ENCODE data around the gene NDUFA8. TPM values are rescaled to one million over a fixed set of nuclear protein-coding genes. Genes with fewer than 3 reads are reported as not detected.
A peak's percentile ranks its signal among the peaks of the same experiment; 100 is the strongest.

The NDUFA8 gene
- total RNA-seq, 1 experiment from 2014 or later: 38.8 TPM

DNA sequence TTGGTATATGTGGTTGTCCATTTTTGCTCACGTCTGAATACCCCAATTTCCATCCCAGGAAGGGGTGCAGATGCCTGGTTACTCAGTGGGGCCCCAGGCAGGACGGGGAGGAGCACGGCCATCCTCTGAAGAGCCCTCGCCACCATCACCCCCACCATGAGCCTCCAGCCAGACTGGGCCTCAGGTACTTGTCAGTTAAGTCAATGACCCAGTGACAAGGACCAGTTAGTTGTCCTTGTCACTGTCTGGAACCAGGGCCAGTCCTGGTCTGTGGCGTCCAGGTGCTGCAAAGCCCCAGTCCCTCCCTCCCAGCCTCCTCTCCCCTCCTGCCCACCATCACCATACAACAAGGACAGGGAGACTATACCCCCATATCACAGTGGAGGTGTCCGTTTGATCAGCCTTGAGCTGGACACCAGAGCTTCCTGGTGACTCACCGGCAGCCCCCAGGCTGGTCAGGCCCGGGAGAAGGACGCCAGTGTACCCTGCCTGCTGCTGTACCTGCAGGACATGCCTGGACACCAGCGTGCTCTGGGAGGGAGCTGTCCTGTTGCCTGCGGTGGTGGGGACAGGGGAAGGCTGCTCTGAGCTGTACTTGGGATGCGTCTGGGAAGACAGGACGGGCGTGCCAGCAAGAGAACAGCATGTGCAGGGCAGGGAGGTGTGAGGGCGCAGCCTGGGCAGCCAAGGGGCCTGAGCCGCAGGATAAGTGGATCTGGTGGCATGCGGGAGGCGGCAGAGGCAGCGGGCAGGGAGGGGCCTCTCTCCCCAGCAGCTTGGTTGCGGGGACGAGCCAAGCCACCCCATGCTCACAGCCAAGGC, 33.9 kb downstream of the NDUFA8 start:
- H3K4me1 Mint-ChIP-seq (ENCODE audit: low read depth, unreplicated experiment): peaks cover 16% of the 10 kb centered on the region
- no peaks in the 10 kb centered on the region for H3K9me3 Mint-ChIP-seq (ENCODE audit: low read depth, unreplicated experiment)
- H3K27me3 Mint-ChIP-seq (ENCODE audit: unreplicated experiment): peaks cover 46% of the 10 kb centered on the region
- intact Hi-C loops (cut with micrococcal nuclease; ENCODE audit: unreplicated experiment): loop anchor here (1.0 kb wide), 2 partner anchors 225 to 328 kb away; no protein-coding TSS in a partner anchor
- no TSS peak for BruUV-seq (replicated peaks)
- no peak overlapping the region for H3K27ac Mint-ChIP-seq (ENCODE audit: unreplicated experiment)
- DNase-seq: peak; percentile 22
- H3K36me3 Mint-ChIP-seq (ENCODE audit: insufficient read depth, unreplicated experiment): no peaks in the 10 kb centered on the region
- TF ChIP-seq, protein P1, sequence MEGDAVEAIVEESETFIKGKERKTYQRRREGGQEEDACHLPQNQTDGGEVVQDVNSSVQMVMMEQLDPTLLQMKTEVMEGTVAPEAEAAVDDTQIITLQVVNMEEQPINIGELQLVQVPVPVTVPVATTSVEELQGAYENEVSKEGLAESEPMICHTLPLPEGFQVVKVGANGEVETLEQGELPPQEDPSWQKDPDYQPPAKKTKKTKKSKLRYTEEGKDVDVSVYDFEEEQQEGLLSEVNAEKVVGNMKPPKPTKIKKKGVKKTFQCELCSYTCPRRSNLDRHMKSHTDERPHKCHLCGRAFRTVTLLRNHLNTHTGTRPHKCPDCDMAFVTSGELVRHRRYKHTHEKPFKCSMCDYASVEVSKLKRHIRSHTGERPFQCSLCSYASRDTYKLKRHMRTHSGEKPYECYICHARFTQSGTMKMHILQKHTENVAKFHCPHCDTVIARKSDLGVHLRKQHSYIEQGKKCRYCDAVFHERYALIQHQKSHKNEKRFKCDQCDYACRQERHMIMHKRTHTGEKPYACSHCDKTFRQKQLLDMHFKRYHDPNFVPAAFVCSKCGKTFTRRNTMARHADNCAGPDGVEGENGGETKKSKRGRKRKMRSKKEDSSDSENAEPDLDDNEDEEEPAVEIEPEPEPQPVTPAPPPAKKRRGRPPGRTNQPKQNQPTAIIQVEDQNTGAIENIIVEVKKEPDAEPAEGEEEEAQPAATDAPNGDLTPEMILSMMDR (IDR thresholded peaks at IDR 0.05; ENCODE audit: unreplicated experiment): no peak
- H3K4me3 Mint-ChIP-seq (ENCODE audit: low read depth, unreplicated experiment): no peak overlapping the region
- CTCF ChIA-PET: interaction anchor here (0.7 to 6.0 kb wide), 8 partner anchors 8 to 570 kb away, joined by 3 to 44 read pairs (median 3); partner anchors contain the start of genes MRRF and RBM18

DNA sequence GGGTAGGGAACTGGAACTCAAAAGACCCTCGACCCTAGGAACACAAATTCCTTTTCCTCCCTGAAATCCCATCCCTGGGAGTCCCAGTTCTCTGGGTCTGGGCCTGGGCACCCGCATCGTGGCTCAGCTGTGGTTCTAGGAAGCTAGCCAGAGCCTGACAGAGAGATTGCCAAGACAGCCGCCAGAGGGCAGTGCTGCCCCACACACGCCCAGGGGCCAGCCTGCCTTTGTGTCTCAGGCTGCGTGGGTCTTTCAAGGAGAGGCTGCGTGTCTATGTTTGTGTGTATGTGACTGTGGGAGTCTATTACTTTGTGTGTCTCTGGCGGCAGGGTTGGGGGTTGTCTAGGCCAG, 34.4 kb downstream of the NDUFA8 start:
- H3K4me3 Mint-ChIP-seq (ENCODE audit: low read depth, unreplicated experiment): no peak overlapping the region
- CTCF ChIA-PET: interaction anchor here (0.5 to 6.0 kb wide), 9 partner anchors 9 to 580 kb away, joined by 3 to 44 read pairs (median 3); partner anchors contain the start of genes MRRF and RBM18

DNA sequence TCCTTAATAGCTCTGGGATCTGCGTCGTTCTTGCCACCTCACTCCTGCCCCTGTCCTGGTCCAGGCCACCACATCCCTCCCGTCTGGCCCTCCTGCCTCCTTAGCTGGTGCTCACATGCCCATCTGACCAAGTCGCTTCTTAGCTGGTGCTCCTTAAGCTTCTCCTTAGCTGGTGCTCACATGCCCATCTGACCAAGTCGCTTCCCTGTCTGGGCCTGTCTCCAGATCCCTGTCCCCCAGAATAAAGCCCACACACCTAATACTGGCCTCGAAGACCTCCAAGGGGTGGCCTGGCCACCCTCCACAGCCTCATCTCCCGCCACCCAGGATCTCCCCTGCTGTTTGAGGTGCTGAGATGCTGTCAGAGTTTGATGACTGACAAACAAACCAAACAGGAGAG, 35.1 kb downstream of the NDUFA8 start:
- intact Hi-C loops (cut with micrococcal nuclease; ENCODE audit: unreplicated experiment): no loop called here
- BruUV-seq (replicated peaks): no TSS peak
- TF ChIP-seq, protein P1 (IDR thresholded peaks at IDR 0.05; ENCODE audit: unreplicated experiment): no peak
- peaks cover 39% of the 10 kb centered on the region for H3K27me3 Mint-ChIP-seq (ENCODE audit: unreplicated experiment)
- H3K9me3 Mint-ChIP-seq (ENCODE audit: low read depth, unreplicated experiment): no peaks in the 10 kb centered on the region
- no peak for DNase-seq
- CTCF ChIA-PET: interaction anchor here (0.5 to 6.0 kb wide), 7 partner anchors 9 to 580 kb away, joined by 3 to 44 read pairs (median 3); no protein-coding TSS in a partner anchor
- no peak overlapping the region for H3K27ac Mint-ChIP-seq (ENCODE audit: unreplicated experiment)
- H3K4me1 Mint-ChIP-seq (ENCODE audit: low read depth, unreplicated experiment): peaks cover 16% of the 10 kb centered on the region
- no peaks in the 10 kb centered on the region for H3K36me3 Mint-ChIP-seq (ENCODE audit: insufficient read depth, unreplicated experiment)
- H3K4me3 Mint-ChIP-seq (ENCODE audit: low read depth, unreplicated experiment): no peak overlapping the region

More for the DNA sequence above, 34.4 kb downstream of the NDUFA8 start:
- no TSS peak for BruUV-seq (replicated peaks)
- Mint-ChIP-seq H3K36me3 (ENCODE audit: insufficient read depth, unreplicated experiment) (no peaks in the 10 kb centered on the region), H3K4me1 (ENCODE audit: low read depth, unreplicated experiment) (peaks cover 16% of the 10 kb centered on the region), H3K9me3 (ENCODE audit: low read depth, unreplicated experiment) (no peaks in the 10 kb centered on the region), H3K27ac (ENCODE audit: unreplicated experiment) (no peak overlapping the region), H3K27me3 (ENCODE audit: unreplicated experiment) (peaks cover 40% of the 10 kb centered on the region)
- intact Hi-C loops (cut with micrococcal nuclease; ENCODE audit: unreplicated experiment): loop anchor here (1.0 kb wide), 2 partner anchors 225 to 328 kb away; no protein-coding TSS in a partner anchor
- TF ChIP-seq, protein P1 (IDR thresholded peaks at IDR 0.05; ENCODE audit: unreplicated experiment): peak; percentile 67
- peak; percentile 78 for DNase-seq

DNA sequence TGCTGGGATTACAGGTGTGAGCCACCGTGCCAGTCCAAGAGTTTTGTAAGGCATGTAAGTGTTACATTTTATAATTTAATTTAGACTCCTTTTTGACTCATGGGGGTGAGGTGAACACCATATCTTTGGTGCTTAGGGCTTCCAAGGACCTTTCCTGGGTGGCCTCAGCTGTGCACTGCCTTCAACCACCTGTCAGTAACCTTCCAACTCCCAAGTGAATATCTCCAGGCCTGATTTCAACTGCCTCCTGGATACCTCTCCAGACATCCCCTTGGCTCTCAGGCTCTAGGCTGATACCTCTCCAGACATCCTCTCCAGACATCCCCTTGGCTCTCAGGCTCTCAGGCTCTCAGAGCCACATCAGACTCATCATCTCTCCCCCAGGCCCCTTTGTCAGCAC, 35.5 kb downstream of the NDUFA8 start:
- Mint-ChIP-seq H3K4me1 (ENCODE audit: low read depth, unreplicated experiment) (peaks cover 16% of the 10 kb centered on the region), H3K9me3 (ENCODE audit: low read depth, unreplicated experiment) (no peaks in the 10 kb centered on the region), H3K4me3 (ENCODE audit: low read depth, unreplicated experiment) (no peak overlapping the region), H3K36me3 (ENCODE audit: insufficient read depth, unreplicated experiment) (no peaks in the 10 kb centered on the region), H3K27ac (ENCODE audit: unreplicated experiment) (no peak overlapping the region), H3K27me3 (ENCODE audit: unreplicated experiment) (peaks cover 39% of the 10 kb centered on the region)
- intact Hi-C loops (cut with micrococcal nuclease; ENCODE audit: unreplicated experiment): no loop called here
- BruUV-seq (replicated peaks): no TSS peak
- CTCF ChIA-PET: interaction anchor here (1.2 to 6.0 kb wide), 3 partner anchors 25 to 226 kb away, joined by 3 to 44 read pairs (median 44); no protein-coding TSS in a partner anchor
- TF ChIP-seq, protein P1 (IDR thresholded peaks at IDR 0.05; ENCODE audit: unreplicated experiment): no peak
- DNase-seq: no peak

Measured in Calu3 (cell line).